Keratinocyte (primary cell): Measurements from ENCODE around the gene TYW1B.
"Not testable (repeated sequence)": the region's sequence is repeated elsewhere in the genome, so short reads cannot be mapped to it uniquely, and the experiment has no call there.

ENCODE experiments used
- CTCF ChIP-seq, 3 experiments: IDR thresholded peaks in 1 of 3; conservative IDR thresholded peaks in 1 of 3; optimal IDR thresholded peaks in 1 of 3; 2 replicates in 2 of 3; 3 replicates in 1 of 3; pipeline versions ENCODE3 to v1.5.1; 2011; ENCODE audit warnings: low read length in 3 of 3, mild to moderate bottlenecking in 3 of 3, moderate library complexity in 2 of 3, control low read depth in 1 of 3, inconsistent platforms in 1 of 3; ENCODE audit not compliant: insufficient read depth in 2 of 3; ENCODE audit errors: extremely low read depth in 1 of 3
- EZH2 ChIP-seq: IDR thresholded peaks from one replicate; pipeline ENCODE4 v1.6.1; 2012; ENCODE audit warnings: inconsistent platforms, mild to moderate bottlenecking, low read length, moderate library complexity

DNA sequence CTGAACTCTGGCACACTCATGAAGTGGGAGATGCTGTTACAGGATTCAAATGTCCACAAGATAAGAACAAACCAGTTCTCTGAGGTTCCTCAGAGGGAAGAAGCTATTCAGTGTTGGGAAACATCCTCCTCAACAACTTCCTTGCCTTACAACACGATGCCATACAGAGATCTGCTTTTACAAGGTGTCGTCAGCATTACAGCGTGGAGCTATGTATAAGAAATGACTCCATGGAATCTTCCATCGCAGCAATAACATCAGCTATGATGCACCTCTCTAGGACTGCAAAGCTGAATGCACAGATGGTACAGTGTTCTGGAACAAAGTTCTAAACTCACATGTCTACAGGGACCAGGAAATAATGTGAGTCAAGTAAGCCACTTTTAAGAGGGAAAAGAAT is 122.3 kb downstream of the TYW1B start:
- TF ChIP-seq CTCF (optimal IDR thresholded peaks at IDR 0.05 in 1 of 3, IDR thresholded peaks at IDR 0.05 in 1 of 3, conservative IDR thresholded peaks at IDR 0.05 in 1 of 3; ENCODE audit: extremely low read depth in 1 of 3, insufficient read depth in 2 of 3, low read length in 3 of 3); EZH2: not testable (repeated sequence)
